ENCODE results near the gene TFDP1. TPM values are rescaled to one million over a fixed set of nuclear protein-coding genes. Genes with fewer than 3 reads are reported as not detected.

TFDP1 gene
- total RNA-seq, 4 donors from 2014 or later, result 30.7 to 42.2 (median 32.1) TPM

- Histone ChIP-seq H3K4me1 (no peaks in the 10 kb centered on the region), H3K36me3 (peaks cover 30 to 83% (median 72%) of the 10 kb centered on the region in 4 donors), H3K27me3 (no peaks in the 10 kb centered on the region), H3K27ac (replicated peaks in 1 of 4) (no peak overlapping the region), H3K9me3 (no peaks in the 10 kb centered on the region), H3K4me3 (no peak overlapping the region)
- 95% methylated on average over 30 of the region's 30 CpGs for whole genome bisulfite sequencing
- TF ChIP-seq EP300 (IDR thresholded peaks at IDR 0.05) (no peak), POLR2A (IDR thresholded peaks at IDR 0.05; ENCODE audit: low read depth) (no peak), CTCF (IDR thresholded peaks at IDR 0.05) (no peak), POLR2AphosphoS5 (IDR thresholded peaks at IDR 0.05) (no peak)
- intact Hi-C loops (cut with DNase I), result no loop called here
- DNase-seq (ENCODE audit: extremely low spot score), result no peak
These were observed 53.0 kb downstream of the TFDP1 start for GRCh38 chr13:113637262-113638160.

- 98% methylated on average over 37 of the region's 37 CpGs for WGBS
- Histone ChIP-seq H3K4me1 (no peaks in the 10 kb centered on the region), H3K36me3 (peaks cover 26 to 75% (median 65%) of the 10 kb centered on the region in 4 donors), H3K4me3 (no peak overlapping the region), H3K27ac (replicated peaks in 1 of 4) (no peak overlapping the region), H3K27me3 (no peaks in the 10 kb centered on the region), H3K9me3 (no peaks in the 10 kb centered on the region)
- TF ChIP-seq POLR2A (IDR thresholded peaks at IDR 0.05; ENCODE audit: low read depth), result no peak
- no peak for DNase-seq (ENCODE audit: extremely low spot score)
- intact Hi-C loops (cut with DNase I), result no loop called here
These were observed 53.7 kb downstream of the TFDP1 start for GRCh38 chr13:113638173-113638746.

- no peak for DNase-seq (ENCODE audit: extremely low spot score)
- no peak for TF ChIP-seq POLR2AphosphoS5 (IDR thresholded peaks at IDR 0.05)
- no peak for TF ChIP-seq POLR2A (IDR thresholded peaks at IDR 0.05; ENCODE audit: low read depth)
- TF ChIP-seq EP300 (IDR thresholded peaks at IDR 0.05), result no peak
- TF ChIP-seq CTCF (IDR thresholded peaks at IDR 0.05), result no peak
- peaks cover 26 to 70% (median 60%) of the 10 kb centered on the region in 4 donors for H3K36me3 ChIP-seq
These were observed 54.3 kb downstream of the TFDP1 start for GRCh38 chr13:113638806-113639205.

GRCh38 chr13:113639616-113640262 lies 55.2 kb downstream of the TFDP1 start:
- H3K9me3 ChIP-seq, result no peaks in the 10 kb centered on the region
- no peaks in the 10 kb centered on the region for H3K27me3 ChIP-seq
- 87% methylated on average over 27 of the region's 27 CpGs for WGBS
- H3K27ac ChIP-seq (replicated peaks in 1 of 4), result no peak overlapping the region
- H3K4me1 ChIP-seq, result no peaks in the 10 kb centered on the region
- H3K36me3 ChIP-seq, result peaks cover 26 to 61% (median 51%) of the 10 kb centered on the region in 4 donors
- H3K4me3 ChIP-seq, result no peak overlapping the region
- intact Hi-C loops (cut with DNase I), result no loop called here
- TF ChIP-seq POLR2AphosphoS5 (IDR thresholded peaks at IDR 0.05) (no peak), EP300 (IDR thresholded peaks at IDR 0.05) (no peak), POLR2A (IDR thresholded peaks at IDR 0.05; ENCODE audit: low read depth) (no peak), CTCF (IDR thresholded peaks at IDR 0.05) (no peak)
- DNase-seq (ENCODE audit: extremely low spot score), result no peak

More at GRCh38 chr13:113638806-113639205, 54.3 kb downstream of the TFDP1 start:
- intact Hi-C loops (cut with DNase I), result no loop called here
- 86% methylated on average over 8 of the region's 8 CpGs for WGBS
- H3K9me3 ChIP-seq, result no peaks in the 10 kb centered on the region
- no peaks in the 10 kb centered on the region for H3K4me1 ChIP-seq
- H3K27ac ChIP-seq (replicated peaks in 1 of 4), result no peak overlapping the region
- no peak overlapping the region for H3K4me3 ChIP-seq
- H3K27me3 ChIP-seq, result no peaks in the 10 kb centered on the region

GRCh38 chr13:113641426-113641825 lies 56.9 kb downstream of the TFDP1 start:
- H3K27me3 ChIP-seq, result no peaks in the 10 kb centered on the region
- intact Hi-C loops (cut with DNase I), result no loop called here
- 85% methylated on average over 7 of the region's 7 CpGs for WGBS

More at GRCh38 chr13:113641426-113641825, 56.9 kb downstream of the TFDP1 start:
- no peaks in the 10 kb centered on the region for H3K4me1 ChIP-seq
- TF ChIP-seq POLR2A (IDR thresholded peaks at IDR 0.05; ENCODE audit: low read depth) (no peak), POLR2AphosphoS5 (IDR thresholded peaks at IDR 0.05) (no peak), EP300 (IDR thresholded peaks at IDR 0.05) (no peak), CTCF (IDR thresholded peaks at IDR 0.05) (no peak)
- H3K9me3 ChIP-seq, result no peaks in the 10 kb centered on the region
- no peak for DNase-seq (ENCODE audit: extremely low spot score)
- peaks cover 25 to 44% (median 34%) of the 10 kb centered on the region in 4 donors for H3K36me3 ChIP-seq
- H3K27ac ChIP-seq (replicated peaks in 1 of 4), result no peak overlapping the region
- H3K4me3 ChIP-seq, result no peak overlapping the region
